Right lobe of liver (tissue), 6 donors: ENCODE measurements around the gene MAGI1. TPM values are rescaled to one million over a fixed set of nuclear protein-coding genes. Genes with fewer than 3 reads are reported as not detected.

Experiments
- ATAC-seq, 4 donors: fragments of 200-7000 bp; cut with Tn5 transposase; one replicate each; pipeline ENCODE4 v1.9.1; 2020; ENCODE audit warnings: mild to moderate bottlenecking in 4 of 4, moderate library complexity in 4 of 4
- DNase-seq, 3 donors: peaks; one replicate each; pipeline ENCODE4 v3.0.0-alpha.2; 2020
- H3K27ac ChIP-seq, 3 donors: fragments of 200-600 bp; one replicate each; pipeline ENCODE4 v1.8.0; 2022
- H3K27me3 ChIP-seq, 2 donors: fragments of 200-600 bp; one replicate each; pipeline ENCODE4 v1.8.0; 2022
- H3K36me3 ChIP-seq, 4 donors: fragments of 200-600 bp; sonication (generic) in 1 of 4; one replicate each; pipeline versions ENCODE4 v1.5.1 to v1.8.0; 2017 to 2022; ENCODE audit warnings: control low read depth in 1 of 4
- H3K4me1 ChIP-seq, 4 donors: fragments of 200-600 bp; sonication (generic) in 1 of 4; one replicate each; pipeline versions ENCODE4 v1.5.1 to v1.8.0; 2017 to 2022; ENCODE audit warnings: control low read depth in 1 of 4
- H3K4me3 ChIP-seq, 3 donors: fragments of 200-600 bp; one replicate each; pipeline ENCODE4 v1.8.0; 2022
- H3K9me3 ChIP-seq, 4 donors: fragments of 200-600 bp; sonication (generic) in 1 of 4; one replicate each; pipeline versions ENCODE4 v1.5.1 to v1.8.0; 2017 to 2022; ENCODE audit warnings: control low read depth in 1 of 4
- POLR2A ChIP-seq: fragments of 450-650 bp; IDR thresholded peaks from one replicate; pipeline ENCODE4 v1.6.1; 2017; ENCODE audit warnings: antibody characterized with exemption, mild to moderate bottlenecking
- WGBS: methylation state at CpG from one replicate; pipeline ENCODE4 v1.1.6; 2018; ENCODE audit warnings: low coverage, low lambda C conversion rate; ENCODE audit not compliant: insufficient coverage; ENCODE audit errors: missing lambda C conversion rate; 5-methylcytosine and 5-hydroxymethylcytosine counted together
- intact Hi-C, 2 donors: fragments of 100-400 bp; cut with DNase I; formaldehyde crosslinking; loops; one replicate each; pipeline versions ENCODE4 v1.11.2 to v1.14.1; 2022
- total RNA-seq, 6 experiments: library from RNA; depleted of rRNA in 2 of 6; stranded (reverse); fragments of >200 nt in 2 of 6; fragmentation: NEBNext Ultra II Directional in 3 of 6; extraction: Animal tissue kit (Norgen Biotek cat#: 25700) in 3 of 6; gene quantifications; one replicate each; pipeline versions ENCODE4 v1.1.0 to v1.2.4, GENCODE V29; 2016 to 2023
- TF ChIP-seq, protein P1 (sequence below), 4 donors: fragments of 200-600 bp in 3 of 4; fragments of 450-650 bp in 1 of 4; IDR thresholded peaks; one replicate each; pipeline versions ENCODE4 v1.5.1 to v1.8.0; 2016 to 2022; ENCODE audit warnings: antibody characterized with exemption in 4 of 4, mild to moderate bottlenecking in 2 of 4
- donor health status: DM: no; HTN: yes; CAD: no.
- donor health status: DM: no; HTN: no; CAD: no.
- donor health status: DM: no; HTN: no; CAD: no.
- donor health status: DM: no; HTN: yes; CAD: no.
- donor health status: DM: no; HTN: yes; CAD: no.

Gene MAGI1
- total RNA-seq, 6 experiments from 2014 or later = 22.6 to 37.7 (median 26.9) TPM

DNA sequence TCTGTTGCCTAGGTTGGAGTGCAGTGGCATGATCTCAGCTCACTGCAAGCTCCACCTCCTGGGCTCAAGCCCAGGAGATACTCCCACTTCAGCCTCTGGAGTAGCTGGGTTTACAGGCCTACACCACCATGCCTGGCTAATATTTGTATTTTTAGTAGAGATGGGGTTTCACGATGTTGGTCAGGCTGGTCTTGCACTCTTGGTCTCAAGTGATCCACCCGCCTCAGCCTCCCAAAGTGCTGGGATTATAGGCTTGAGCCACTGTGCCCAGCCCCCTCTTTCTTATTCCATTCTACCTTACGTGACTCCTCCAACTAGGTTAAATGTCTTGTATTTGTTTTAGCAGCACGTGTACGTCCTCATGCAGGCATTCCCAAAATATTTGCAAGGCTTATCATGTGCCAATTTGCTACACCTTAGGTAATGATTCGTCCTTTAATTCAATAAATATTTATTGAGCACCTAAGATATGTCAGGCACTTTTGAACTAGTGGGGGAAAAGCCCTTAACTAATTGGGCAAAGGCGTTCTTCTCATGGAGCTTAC is 14.9 kb upstream of the MAGI1 start:
- DNase-seq (peak; percentile 34 to 68 (median 57)), ATAC-seq (peak; percentile 85 to 91 (median 90))
- Histone ChIP-seq H3K27me3 (no peaks in the 10 kb centered on the region), H3K4me3 (no peak overlapping the region), H3K27ac (peak overlapping the region in 2 of 3 donors; percentile 66 to 74), H3K36me3 (no peaks in the 10 kb centered on the region), H3K9me3 (no peaks in the 10 kb centered on the region), H3K4me1 (peaks cover 0 to 34% (median 12%) of the 10 kb centered on the region in 4 donors)
- 24% methylated on average over 6 of the region's 7 CpGs for WGBS
- intact Hi-C loops = no loop called here
- TF ChIP-seq, protein P1, sequence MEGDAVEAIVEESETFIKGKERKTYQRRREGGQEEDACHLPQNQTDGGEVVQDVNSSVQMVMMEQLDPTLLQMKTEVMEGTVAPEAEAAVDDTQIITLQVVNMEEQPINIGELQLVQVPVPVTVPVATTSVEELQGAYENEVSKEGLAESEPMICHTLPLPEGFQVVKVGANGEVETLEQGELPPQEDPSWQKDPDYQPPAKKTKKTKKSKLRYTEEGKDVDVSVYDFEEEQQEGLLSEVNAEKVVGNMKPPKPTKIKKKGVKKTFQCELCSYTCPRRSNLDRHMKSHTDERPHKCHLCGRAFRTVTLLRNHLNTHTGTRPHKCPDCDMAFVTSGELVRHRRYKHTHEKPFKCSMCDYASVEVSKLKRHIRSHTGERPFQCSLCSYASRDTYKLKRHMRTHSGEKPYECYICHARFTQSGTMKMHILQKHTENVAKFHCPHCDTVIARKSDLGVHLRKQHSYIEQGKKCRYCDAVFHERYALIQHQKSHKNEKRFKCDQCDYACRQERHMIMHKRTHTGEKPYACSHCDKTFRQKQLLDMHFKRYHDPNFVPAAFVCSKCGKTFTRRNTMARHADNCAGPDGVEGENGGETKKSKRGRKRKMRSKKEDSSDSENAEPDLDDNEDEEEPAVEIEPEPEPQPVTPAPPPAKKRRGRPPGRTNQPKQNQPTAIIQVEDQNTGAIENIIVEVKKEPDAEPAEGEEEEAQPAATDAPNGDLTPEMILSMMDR (IDR thresholded peaks at IDR 0.05) = no peak
- no peak for TF ChIP-seq POLR2A

DNA sequence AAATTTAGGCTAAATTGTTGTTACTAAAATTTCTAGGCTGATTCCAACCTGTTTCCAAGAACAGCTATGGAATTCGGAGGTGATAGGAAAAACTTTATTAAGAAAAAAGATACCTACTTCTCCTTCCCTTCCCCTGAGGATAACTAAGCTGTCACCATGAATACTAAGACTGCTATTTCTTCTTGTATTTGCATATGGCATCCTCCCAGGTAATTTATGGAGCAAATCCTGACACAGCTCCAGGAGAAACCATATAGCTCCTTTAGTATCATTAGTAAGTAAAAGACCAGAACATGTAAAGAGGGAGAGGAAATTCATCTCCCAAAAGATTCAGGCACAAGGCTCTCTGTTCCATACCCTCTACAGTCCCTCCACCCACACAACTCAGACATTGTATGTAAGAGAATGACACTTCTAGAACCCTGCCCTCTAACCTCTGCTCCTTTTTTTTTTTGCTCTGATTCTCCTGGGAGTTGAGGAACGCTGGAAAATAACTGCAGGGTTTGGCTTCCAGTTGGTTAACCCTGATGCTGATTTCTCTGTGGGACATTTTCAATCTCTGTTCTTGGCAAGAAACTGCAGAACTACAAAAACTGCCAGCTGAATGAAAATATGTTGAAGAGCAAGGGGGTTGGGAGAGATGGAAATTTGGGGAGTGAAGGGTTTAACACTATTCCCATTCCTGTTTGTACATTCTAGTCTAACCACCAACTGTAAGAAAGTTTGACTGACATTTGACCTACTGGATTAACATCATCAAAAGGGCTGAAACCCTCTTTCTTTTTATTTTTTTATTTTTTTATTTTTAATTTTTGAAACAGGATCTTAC is 14.2 kb upstream of the MAGI1 start:
- ATAC-seq = peak in 2 of 4 donors; percentile 19 to 23
- no peaks in the 10 kb centered on the region for H3K27me3 ChIP-seq
- no peaks in the 10 kb centered on the region for H3K36me3 ChIP-seq
- H3K4me1 ChIP-seq = peaks cover 0 to 34% (median 12%) of the 10 kb centered on the region in 4 donors
- no peak for TF ChIP-seq POLR2A
- TF ChIP-seq, protein P1 (IDR thresholded peaks at IDR 0.05) = no peak
- no peak for DNase-seq
- H3K4me3 ChIP-seq = no peak overlapping the region
- peak overlapping the region in 2 of 3 donors; percentile 66 to 74 for H3K27ac ChIP-seq
- no peaks in the 10 kb centered on the region for H3K9me3 ChIP-seq
- 45% methylated on average over 2 of the region's 2 CpGs for WGBS
- intact Hi-C loops = no loop called here

DNA sequence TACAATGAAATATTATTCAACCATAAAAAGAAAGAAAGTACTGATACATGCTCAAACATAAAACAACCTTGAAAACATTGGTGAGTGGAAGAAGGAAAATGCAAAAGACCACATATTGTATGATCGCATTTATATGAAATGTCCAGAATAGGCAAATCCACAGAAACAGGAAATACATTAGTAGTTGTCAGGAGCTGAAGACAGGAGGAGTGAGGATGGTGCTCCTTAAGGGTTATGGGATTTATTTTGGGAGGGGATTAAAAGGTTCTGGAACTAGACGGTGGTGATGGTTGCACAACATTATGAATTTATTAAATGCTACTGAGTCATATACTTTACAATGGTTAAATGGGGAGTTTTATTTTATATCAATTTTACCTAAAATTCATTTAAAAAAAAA is 12.1 kb upstream of the MAGI1 start:
- no peak for TF ChIP-seq POLR2A
- TF ChIP-seq, protein P1 (IDR thresholded peaks at IDR 0.05) = no peak
- H3K4me1 ChIP-seq = peaks cover 0 to 34% (median 12%) of the 10 kb centered on the region in 4 donors
- no peak overlapping the region for H3K4me3 ChIP-seq
- DNase-seq (no peak), ATAC-seq (no peak)
- H3K27me3 ChIP-seq = no peaks in the 10 kb centered on the region
- intact Hi-C loops = no loop called here
- no peaks in the 10 kb centered on the region for H3K36me3 ChIP-seq
- H3K9me3 ChIP-seq = no peaks in the 10 kb centered on the region
- 92% methylated on average over 2 of the region's 2 CpGs for WGBS
- no peak overlapping the region for H3K27ac ChIP-seq

GRCh38 chr3:66048051-66048395 is 9.3 kb upstream of the MAGI1 start:
- peaks cover 0 to 8% (median 2%) of the 10 kb centered on the region in 4 donors for H3K4me1 ChIP-seq
- no peaks in the 10 kb centered on the region for H3K27me3 ChIP-seq
- ATAC-seq = no peak
- H3K4me3 ChIP-seq = no peak overlapping the region
- H3K36me3 ChIP-seq = no peaks in the 10 kb centered on the region
- TF ChIP-seq POLR2A = no peak
- TF ChIP-seq, protein P1 (IDR thresholded peaks at IDR 0.05) = no peak
- intact Hi-C loops = no loop called here
- no peak overlapping the region for H3K27ac ChIP-seq
- DNase-seq = no peak
- H3K9me3 ChIP-seq = no peaks in the 10 kb centered on the region
